HEK293T (cell line): ENCODE results near the gene STXBP6.

ENCODE experiments used
- CTCF ChIA-PET: fragments of 350-600 bp; formaldehyde crosslinking; extraction: SDS; loops from one replicate; lab custom pipeline; 2021; ENCODE audit warnings: antibody characterized with exemption, inconsistent platforms; lab: Yijun Ruan, JAX
- POLR2A ChIA-PET: fragments of 350-600 bp; formaldehyde crosslinking; extraction: SDS; loops from one replicate; lab custom pipeline; 2020; ENCODE audit warnings: antibody characterized with exemption, inconsistent platforms; lab: Yijun Ruan, JAX
- DNase-seq: peaks from one replicate; pipeline ENCODE4 v3.0.0; 2012; ENCODE audit warnings: mixed read lengths; ENCODE audit errors: extremely low spot score
- ARNT ChIP-seq: fragments of 450-650 bp; IDR thresholded peaks from 2 replicates; pipeline ENCODE4 v1.6.1; 2017; ENCODE audit warnings: mild to moderate bottlenecking
- BHLHE40 ChIP-seq: fragments of 450-650 bp; IDR thresholded peaks from 2 replicates; pipeline ENCODE4 v1.6.1; 2016; ENCODE audit warnings: mild to moderate bottlenecking, moderate library complexity, borderline replicate concordance
- CTBP1 ChIP-seq: fragments of 450-650 bp; IDR thresholded peaks from 2 replicates; pipeline ENCODE4 v1.6.1; 2016; ENCODE audit warnings: borderline replicate concordance
- ELF4 ChIP-seq: fragments of 450-650 bp; IDR thresholded peaks from 2 replicates; pipeline ENCODE4 v1.6.1; 2017; ENCODE audit warnings: antibody characterized with exemption
- FOXA1 ChIP-seq: fragments of 450-650 bp; IDR thresholded peaks from 2 replicates; pipeline ENCODE4 v1.6.1; 2016; ENCODE audit warnings: mild to moderate bottlenecking
- FOXK2 ChIP-seq: fragments of 450-650 bp; IDR thresholded peaks from 2 replicates; pipeline ENCODE4 v1.6.1; 2016; ENCODE audit warnings: mild to moderate bottlenecking
- FOXM1 ChIP-seq: fragments of 450-650 bp; IDR thresholded peaks from 2 replicates; pipeline ENCODE4 v1.6.1; 2017; ENCODE audit warnings: mild to moderate bottlenecking, borderline replicate concordance
- HDGF ChIP-seq: fragments of 450-650 bp; IDR thresholded peaks from 2 replicates; pipeline ENCODE4 v1.6.1; 2017; ENCODE audit warnings: antibody characterized with exemption, borderline replicate concordance
- L3MBTL2 ChIP-seq: fragments of 450-650 bp; conservative IDR thresholded peaks from 2 replicates; pipeline ENCODE4 v1.6.1; 2016; ENCODE audit warnings: mild to moderate bottlenecking
- LEF1 ChIP-seq: fragments of 450-650 bp; IDR thresholded peaks from 2 replicates; pipeline ENCODE4 v1.6.1; 2017; ENCODE audit warnings: mild to moderate bottlenecking, borderline replicate concordance
- NFRKB ChIP-seq: fragments of 450-650 bp; IDR thresholded peaks from 2 replicates; pipeline ENCODE4 v1.6.1; 2016; ENCODE audit warnings: mild to moderate bottlenecking, moderate library complexity
- SP1 ChIP-seq: fragments of 450-650 bp; IDR thresholded peaks from 2 replicates; pipeline ENCODE4 v1.6.1; 2017
- SUZ12 ChIP-seq: fragments of 450-650 bp; IDR thresholded peaks from 2 replicates; pipeline ENCODE4 v1.6.1; 2016; ENCODE audit warnings: mild to moderate bottlenecking
- TARDBP ChIP-seq: fragments of 450-650 bp; IDR thresholded peaks from 2 replicates; pipeline ENCODE4 v1.6.1; 2016
- ZNF384 ChIP-seq: fragments of 450-650 bp; IDR thresholded peaks from 2 replicates; pipeline ENCODE4 v1.6.1; 2016
- TF ChIP-seq, protein P1 (sequence below): fragments of 450-650 bp; IDR thresholded peaks from 2 replicates; pipeline ENCODE4 v1.6.1; 2016

STXBP6 gene

GRCh38 chr14:24875203-24875838 is 174.6 kb downstream of the STXBP6 start:
- CTCF ChIA-PET, result no interaction called here
- TF ChIP-seq NFRKB, result no peak
- TF ChIP-seq HDGF, result no peak
- TF ChIP-seq FOXA1, result no peak
- TF ChIP-seq LEF1, result no peak
- no peak for TF ChIP-seq ARNT
- no peak for TF ChIP-seq FOXK2
- no peak for TF ChIP-seq FOXM1
- TF ChIP-seq L3MBTL2, result no peak
- no peak for TF ChIP-seq SUZ12
- POLR2A ChIA-PET, result no interaction called here
- DNase-seq, result no peak

GRCh38 chr14:24874514-24875202 is 175.3 kb downstream of the STXBP6 start:
- ChIA-PET POLR2A (no interaction called here), CTCF (no interaction called here)
- no peak for DNase-seq
- TF ChIP-seq CTBP1 (no peak), ZNF384 (no peak), BHLHE40 (no peak), FOXA1 (no peak), SP1 (no peak), ELF4 (no peak), FOXK2 (no peak), L3MBTL2 (no peak), TARDBP (no peak), ARNT (no peak), NFRKB (no peak), LEF1 (no peak)
- TF ChIP-seq, protein P1, sequence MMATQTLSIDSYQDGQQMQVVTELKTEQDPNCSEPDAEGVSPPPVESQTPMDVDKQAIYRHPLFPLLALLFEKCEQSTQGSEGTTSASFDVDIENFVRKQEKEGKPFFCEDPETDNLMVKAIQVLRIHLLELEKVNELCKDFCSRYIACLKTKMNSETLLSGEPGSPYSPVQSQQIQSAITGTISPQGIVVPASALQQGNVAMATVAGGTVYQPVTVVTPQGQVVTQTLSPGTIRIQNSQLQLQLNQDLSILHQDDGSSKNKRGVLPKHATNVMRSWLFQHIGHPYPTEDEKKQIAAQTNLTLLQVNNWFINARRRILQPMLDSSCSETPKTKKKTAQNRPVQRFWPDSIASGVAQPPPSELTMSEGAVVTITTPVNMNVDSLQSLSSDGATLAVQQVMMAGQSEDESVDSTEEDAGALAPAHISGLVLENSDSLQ, result no peak

DNA sequence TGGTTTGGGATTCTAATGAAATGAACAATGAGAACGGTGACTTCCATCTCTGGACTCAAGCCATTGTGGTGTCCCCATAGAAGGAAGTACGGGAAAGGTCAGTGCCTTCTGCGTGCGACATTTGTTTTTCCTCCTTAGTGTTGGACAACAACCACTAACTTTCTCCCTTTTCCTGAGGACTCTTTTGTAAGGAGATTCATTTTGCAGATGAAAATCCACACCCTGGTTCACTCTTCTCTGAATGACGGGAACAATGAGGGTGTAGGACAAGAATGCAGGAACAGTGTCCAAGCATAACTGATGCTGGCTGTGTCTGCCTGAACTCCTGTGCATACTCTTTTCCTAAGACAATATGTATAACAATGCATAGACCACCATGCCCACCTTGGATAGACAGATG is 176.4 kb downstream of the STXBP6 start:
- ChIA-PET CTCF (no interaction called here), POLR2A (no interaction called here)
- TF ChIP-seq ELF4 (no peak), BHLHE40 (no peak), LEF1 (no peak), FOXA1 (no peak), SUZ12 (no peak), ZNF384 (no peak), ARNT (no peak), HDGF (no peak), SP1 (no peak), L3MBTL2 (no peak), CTBP1 (no peak), NFRKB (no peak), FOXK2 (no peak), TARDBP (no peak), FOXM1 (no peak)
- TF ChIP-seq, protein P1, result no peak
- DNase-seq, result no peak

GRCh38 chr14:24870949-24871701 is 178.8 kb downstream of the STXBP6 start:
- ChIA-PET POLR2A (no interaction called here), CTCF (no interaction called here)
- TF ChIP-seq ZNF384 (no peak), ELF4 (no peak), L3MBTL2 (no peak), TARDBP (no peak), ARNT (no peak), LEF1 (no peak), HDGF (no peak), FOXA1 (no peak)
- DNase-seq, result no peak

GRCh38 chr14:24868389-24868788 is 181.6 kb downstream of the STXBP6 start:
- no peak for DNase-seq
- TF ChIP-seq BHLHE40 (no peak), HDGF (no peak), SUZ12 (no peak), ARNT (no peak), L3MBTL2 (no peak), FOXA1 (no peak), LEF1 (no peak), NFRKB (no peak), FOXM1 (no peak)
- TF ChIP-seq, protein P1, result no peak
- POLR2A ChIA-PET, result no interaction called here
- CTCF ChIA-PET, result no interaction called here
